ENCODE measurements around the gene RBMS1. TPM values are rescaled to one million over a fixed set of nuclear protein-coding genes. Genes with fewer than 3 reads are reported as not detected.

RBMS1 gene
- polyA plus RNA-seq, 1 donor (not counting 4 experiments of a cell fraction or from before 2014, with no cell fraction given): 89.1 TPM

- Histone ChIP-seq H3K27me3 (ENCODE audit: control insufficient read depth, extremely low read depth, insufficient read depth, low read length) (no peaks in the 10 kb centered on the region), H3K36me3 (ENCODE audit: control insufficient read depth in 2 of 2, extremely low read depth in 1 of 2, insufficient read depth in 2 of 2, low read length in 2 of 2) (peaks cover 0 to 3% of the 10 kb centered on the region in 2 experiments), H3K4me3 (ENCODE audit: control insufficient read depth in 2 of 3, extremely low read depth in 1 of 3, insufficient read depth in 2 of 3, low read depth in 1 of 3, low read length in 3 of 3) (peak overlapping the region in 1 of 3 experiments; percentile 12), H3K79me2 (ENCODE audit: control insufficient read depth, insufficient read depth, low read length) (peaks cover 92% of the 10 kb centered on the region), H3K27ac (ENCODE audit: control insufficient read depth, insufficient read depth, low read length) (peak overlapping the region; percentile 80), H3K9me1 (ENCODE audit: control insufficient read depth, extremely low read depth, insufficient read depth, low read length) (no peaks in the 10 kb centered on the region), H3K9ac (ENCODE audit: control insufficient read depth, extremely low read depth, insufficient read depth, low read length) (peak overlapping the region; percentile 51), H2AFZ (ENCODE audit: control insufficient read depth, low read length) (no peak overlapping the region), H3K4me1 (ENCODE audit: control insufficient read depth, extremely low read depth, insufficient read depth, low read length) (peaks cover 60% of the 10 kb centered on the region), H3K9me3 (ENCODE audit: control insufficient read depth, low read depth, low read length) (no peaks in the 10 kb centered on the region), H4K20me1 (ENCODE audit: control insufficient read depth, extremely low read depth, insufficient read depth, low read length) (peaks cover 4% of the 10 kb centered on the region), H3K4me2 (ENCODE audit: control insufficient read depth, extremely low read depth, insufficient read depth, low read depth, low read length) (peak overlapping the region; percentile 69)
- TF ChIP-seq CTCF (optimal IDR thresholded peaks at IDR 0.05 in 1 of 3, IDR thresholded peaks at IDR 0.05 in 1 of 3, conservative IDR thresholded peaks at IDR 0.05 in 1 of 3; ENCODE audit: extremely low read depth in 1 of 3, insufficient read depth in 2 of 3, low read length in 3 of 3): no peak
- TF ChIP-seq EZH2 (IDR thresholded peaks at IDR 0.05; ENCODE audit: low read length): no peak
- no peak for DNase-seq (ENCODE audit: low read depth, low spot score)
- peak; percentile 92 for FAIRE-seq
- dilution Hi-C loops (cut with MboI; ENCODE audit: extremely low pct_ligation_motif_present, low sequenced_read_pairs): no loop called here
Measured at GRCh38 chr2:160402997-160403979, 90.3 kb downstream of the RBMS1 start.

DNA sequence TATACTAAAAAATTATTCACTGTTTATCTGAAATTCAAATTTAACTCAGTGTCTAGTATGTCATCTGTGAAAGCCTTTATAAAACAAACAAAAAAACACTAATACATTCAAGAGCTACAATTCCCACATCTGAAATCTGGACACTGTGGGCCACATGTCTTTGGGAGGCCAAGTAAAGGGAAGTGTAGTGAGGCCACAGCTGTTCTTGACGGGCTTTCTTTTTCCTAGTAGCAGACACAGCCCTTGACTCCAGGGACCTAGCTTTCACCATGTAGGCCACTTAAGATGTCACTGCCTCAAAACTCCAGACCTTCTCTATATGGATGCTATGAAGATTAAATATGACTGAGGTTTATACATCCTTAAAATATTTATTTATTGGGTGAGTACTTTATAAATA, 91.1 kb downstream of the RBMS1 start:
- FAIRE-seq (no peak), DNase-seq (ENCODE audit: low read depth, low spot score) (no peak)
- Histone ChIP-seq H3K9me3 (ENCODE audit: control insufficient read depth, low read depth, low read length) (no peaks in the 10 kb centered on the region), H3K27ac (ENCODE audit: control insufficient read depth, insufficient read depth, low read length) (peak overlapping the region; percentile 80), H2AFZ (ENCODE audit: control insufficient read depth, low read length) (no peak overlapping the region), H3K36me3 (ENCODE audit: control insufficient read depth in 2 of 2, extremely low read depth in 1 of 2, insufficient read depth in 2 of 2, low read length in 2 of 2) (peaks cover 0 to 3% of the 10 kb centered on the region in 2 experiments), H3K9ac (ENCODE audit: control insufficient read depth, extremely low read depth, insufficient read depth, low read length) (peak overlapping the region; percentile 6), H3K9me1 (ENCODE audit: control insufficient read depth, extremely low read depth, insufficient read depth, low read length) (no peaks in the 10 kb centered on the region), H3K4me1 (ENCODE audit: control insufficient read depth, extremely low read depth, insufficient read depth, low read length) (peaks cover 64% of the 10 kb centered on the region), H3K79me2 (ENCODE audit: control insufficient read depth, insufficient read depth, low read length) (peaks cover 94% of the 10 kb centered on the region), H4K20me1 (ENCODE audit: control insufficient read depth, extremely low read depth, insufficient read depth, low read length) (peaks cover 4% of the 10 kb centered on the region), H3K4me3 (ENCODE audit: control insufficient read depth in 2 of 3, extremely low read depth in 1 of 3, insufficient read depth in 2 of 3, low read depth in 1 of 3, low read length in 3 of 3) (no peak overlapping the region), H3K27me3 (ENCODE audit: control insufficient read depth, extremely low read depth, insufficient read depth, low read length) (no peaks in the 10 kb centered on the region), H3K4me2 (ENCODE audit: control insufficient read depth, extremely low read depth, insufficient read depth, low read depth, low read length) (peak overlapping the region; percentile 69)
- TF ChIP-seq CTCF (optimal IDR thresholded peaks at IDR 0.05 in 1 of 3, IDR thresholded peaks at IDR 0.05 in 1 of 3, conservative IDR thresholded peaks at IDR 0.05 in 1 of 3; ENCODE audit: extremely low read depth in 1 of 3, insufficient read depth in 2 of 3, low read length in 3 of 3) (no peak), EZH2 (IDR thresholded peaks at IDR 0.05; ENCODE audit: low read length) (no peak)
- dilution Hi-C loops (cut with MboI; ENCODE audit: extremely low pct_ligation_motif_present, low sequenced_read_pairs): no loop called here

All from keratinocyte (primary cell).